ENCODE data around the gene TIAM2.
"Not testable (repeated sequence)": the region's sequence is repeated elsewhere in the genome, so short reads cannot be mapped to it uniquely, and the experiment has no call there.

TIAM2 gene

DNA sequence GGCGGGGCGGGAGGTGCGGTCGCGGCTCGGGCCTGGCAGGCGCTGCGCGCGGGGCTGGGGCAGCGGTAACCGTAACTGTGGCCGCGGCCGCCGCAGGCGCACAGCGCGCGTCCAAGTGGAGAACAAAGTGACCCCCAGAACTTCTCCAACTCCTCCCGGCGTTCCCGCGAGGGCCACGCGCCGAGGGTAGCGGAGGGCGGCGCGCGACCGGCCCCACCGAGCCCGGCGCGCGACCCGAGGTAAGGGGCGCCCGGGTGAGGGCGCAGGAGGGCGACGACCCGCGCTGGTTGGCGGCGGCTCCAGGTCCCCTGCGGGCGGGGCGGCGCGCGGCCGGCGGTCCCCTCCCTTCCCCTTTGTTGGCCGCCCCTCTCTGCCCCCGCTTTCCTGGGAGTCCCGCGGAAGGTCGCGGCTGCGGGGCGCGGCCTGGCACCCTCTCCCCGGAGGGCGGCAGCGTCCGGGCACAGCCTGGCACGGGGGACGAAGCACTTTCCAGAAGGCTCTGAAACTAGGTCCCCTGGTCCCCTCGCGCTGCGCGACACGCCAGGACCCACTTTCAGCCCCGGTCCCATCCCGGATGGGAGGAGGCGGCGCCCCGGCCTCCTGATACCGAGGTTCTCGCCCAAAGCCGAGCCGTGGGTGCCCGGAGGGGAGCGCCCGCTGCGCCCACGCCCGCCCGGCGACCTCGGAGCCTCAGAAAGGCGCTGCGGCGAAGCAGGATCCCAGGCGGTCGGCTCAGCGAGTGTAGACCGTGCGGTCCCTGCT is at the start of gene TIAM2:
Gene TIAM2 (plus strand): TSS at position 62 of the 762 bp plus-strand sequence. CDS start 133,909 bp downstream, outside the sequence.
- peak in 1 of 2 donors; percentile 19 for DNase-seq (ENCODE audit: low read depth in 2 of 2)

DNA sequence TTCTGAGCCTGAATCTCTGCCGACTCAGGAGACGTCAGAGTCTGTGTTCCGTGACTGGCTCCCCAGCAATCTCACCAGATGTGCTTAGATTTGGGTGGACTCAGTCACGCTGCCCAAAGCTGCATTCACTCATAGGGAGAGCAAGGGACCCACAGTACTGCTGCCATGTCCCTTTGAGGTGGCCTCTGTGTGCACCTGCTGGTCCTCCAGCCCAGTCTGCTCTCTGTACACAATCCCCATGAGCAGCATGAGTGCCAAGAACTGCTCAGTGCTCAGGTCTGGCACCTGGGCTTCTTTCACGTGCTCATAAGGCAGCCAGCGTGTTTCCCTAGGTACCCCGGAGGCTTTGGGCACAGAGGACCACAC is 44.2 kb upstream of the TIAM2 start:
- no peak for DNase-seq (ENCODE audit: low read depth in 2 of 2)

DNA sequence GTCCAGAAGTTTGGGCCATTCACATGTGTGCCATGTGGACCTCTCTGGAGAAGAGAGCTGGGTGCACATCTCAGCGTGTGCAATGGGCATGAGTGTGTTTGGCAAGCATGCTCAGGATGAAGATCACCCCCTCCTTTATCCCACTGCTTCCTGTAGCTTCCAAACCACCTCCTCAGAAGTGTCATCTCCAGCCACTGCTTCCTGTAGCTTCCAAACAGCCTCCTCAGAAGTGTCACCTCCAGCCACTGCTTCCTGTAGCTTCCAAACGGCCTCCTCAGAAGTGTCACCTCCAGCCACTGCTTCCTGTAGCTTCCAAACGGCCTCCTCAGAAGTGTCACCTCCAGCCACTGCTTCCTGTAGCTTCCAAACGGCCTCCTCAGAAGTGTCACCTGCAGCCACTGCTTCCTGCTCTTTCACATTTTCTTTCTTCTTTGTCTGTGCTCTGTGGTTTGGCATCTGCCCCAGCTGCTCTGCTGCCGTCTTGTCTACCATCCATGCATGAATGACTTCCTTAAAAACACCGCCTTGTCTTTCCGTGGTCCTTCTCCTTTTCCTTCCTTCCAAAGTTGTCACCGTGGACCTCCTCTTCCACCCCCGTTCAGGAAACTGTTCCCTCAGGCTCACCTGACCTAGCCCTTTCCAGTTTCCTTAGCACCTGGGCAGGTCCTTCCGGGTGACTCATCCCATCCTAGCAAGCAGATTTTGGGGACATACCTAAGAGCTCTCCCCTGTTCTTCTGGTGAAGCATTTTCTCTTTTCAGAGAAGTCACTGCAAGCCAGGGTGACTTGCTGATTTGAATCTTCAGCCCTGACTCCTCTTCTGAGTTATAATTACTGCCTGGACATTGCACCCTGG is 43.5 kb upstream of the TIAM2 start:
- DNase-seq (ENCODE audit: low read depth in 2 of 2) = no peak

DNA sequence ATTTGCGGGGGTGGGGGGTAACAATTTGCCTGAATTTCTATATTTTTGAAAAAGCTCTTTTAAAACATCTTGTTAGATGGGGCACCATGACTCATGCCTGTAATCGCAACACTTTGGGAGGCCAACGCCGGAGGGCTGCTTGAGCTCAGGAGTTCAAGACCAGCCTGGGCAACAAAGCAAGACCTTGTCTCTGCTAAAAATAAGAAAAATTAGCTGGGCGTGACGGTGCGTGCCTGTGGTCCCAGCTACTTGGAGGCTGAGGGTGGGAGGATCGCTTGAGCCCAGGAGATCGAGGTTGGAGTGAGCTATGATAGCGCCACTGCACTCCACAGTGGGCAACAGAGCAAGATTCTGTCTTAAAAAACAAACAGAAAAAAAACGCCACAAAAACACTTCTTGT is 41.5 kb upstream of the TIAM2 start:
- DNase-seq (ENCODE audit: low read depth in 2 of 2) = no peak

DNA sequence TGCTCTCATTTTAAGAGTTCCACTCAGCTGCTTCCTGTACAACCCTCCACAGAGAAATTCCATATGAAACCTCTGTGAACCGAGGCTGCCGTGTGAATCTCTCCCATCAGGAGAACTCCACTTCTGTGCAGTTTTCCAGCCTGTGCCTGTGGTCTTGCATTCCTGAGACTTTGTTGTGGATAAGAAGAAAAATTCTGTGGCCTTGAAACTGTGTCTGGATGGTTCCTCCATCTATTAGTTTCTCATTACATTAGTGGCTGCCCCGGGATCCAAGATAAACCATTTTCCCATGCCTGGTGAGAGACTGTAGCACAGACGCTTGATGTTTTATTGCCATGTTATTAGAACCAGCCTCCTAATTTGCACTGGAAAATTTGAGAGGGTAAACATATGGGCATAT is 40.8 kb upstream of the TIAM2 start:
- no peak for DNase-seq (ENCODE audit: low read depth in 2 of 2)

DNA sequence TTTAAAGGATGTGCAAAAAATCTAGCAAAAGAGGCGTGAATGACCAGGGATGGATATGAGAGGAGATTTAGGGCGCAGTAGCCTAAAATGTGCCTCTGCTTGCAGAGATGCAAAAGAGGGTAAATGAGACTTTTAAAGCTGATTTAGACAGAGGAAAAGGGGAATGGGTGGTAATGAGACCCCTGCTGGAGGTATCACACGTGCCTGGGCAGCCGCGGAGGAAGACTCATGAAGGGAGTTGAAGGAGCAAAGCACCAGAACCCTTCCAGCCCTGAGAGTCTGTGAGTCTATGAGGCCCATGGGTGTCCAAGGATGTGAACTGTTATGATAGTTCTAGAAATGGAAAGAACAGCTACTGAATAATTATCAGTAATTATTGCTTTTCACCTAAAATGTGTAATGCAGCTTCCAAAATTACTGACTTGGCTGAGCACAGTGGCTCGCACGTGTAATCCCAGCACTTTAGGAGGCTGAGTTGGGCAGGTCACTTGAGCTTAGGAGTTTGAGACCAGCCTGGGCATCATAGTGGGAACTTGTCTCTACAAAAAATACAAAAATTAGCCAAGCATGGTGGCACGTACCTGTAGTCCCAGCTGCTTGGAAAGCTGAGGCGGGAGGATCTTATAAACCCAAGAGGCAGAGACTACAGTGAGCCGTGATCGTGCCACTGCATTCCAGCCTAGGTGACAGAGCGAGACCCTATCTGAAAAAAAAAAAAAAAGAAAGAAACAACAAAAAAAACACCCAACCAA is 38.2 kb upstream of the TIAM2 start:
- DNase-seq (ENCODE audit: low read depth in 2 of 2) = no peak

DNA sequence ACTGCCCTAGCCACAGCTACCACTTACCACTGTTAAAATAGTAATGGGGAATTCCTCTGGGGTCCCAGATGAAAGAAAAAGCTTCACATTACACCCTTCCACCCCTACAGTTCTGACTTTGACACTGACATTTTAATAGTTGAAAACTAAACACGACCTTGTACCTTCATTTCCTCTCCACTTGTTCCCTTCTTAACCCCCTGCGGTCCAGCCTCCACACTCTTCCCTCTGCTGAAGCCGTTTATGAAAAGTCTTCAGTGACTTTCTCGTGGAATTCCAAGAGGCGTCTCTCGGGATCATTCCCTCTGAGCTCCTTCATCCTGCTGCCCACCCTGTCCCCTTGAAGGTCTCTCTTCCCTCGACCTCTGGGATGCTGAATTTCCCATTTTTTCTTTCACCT is 36.6 kb upstream of the TIAM2 start:
- no peak for DNase-seq (ENCODE audit: low read depth in 2 of 2)

DNA sequence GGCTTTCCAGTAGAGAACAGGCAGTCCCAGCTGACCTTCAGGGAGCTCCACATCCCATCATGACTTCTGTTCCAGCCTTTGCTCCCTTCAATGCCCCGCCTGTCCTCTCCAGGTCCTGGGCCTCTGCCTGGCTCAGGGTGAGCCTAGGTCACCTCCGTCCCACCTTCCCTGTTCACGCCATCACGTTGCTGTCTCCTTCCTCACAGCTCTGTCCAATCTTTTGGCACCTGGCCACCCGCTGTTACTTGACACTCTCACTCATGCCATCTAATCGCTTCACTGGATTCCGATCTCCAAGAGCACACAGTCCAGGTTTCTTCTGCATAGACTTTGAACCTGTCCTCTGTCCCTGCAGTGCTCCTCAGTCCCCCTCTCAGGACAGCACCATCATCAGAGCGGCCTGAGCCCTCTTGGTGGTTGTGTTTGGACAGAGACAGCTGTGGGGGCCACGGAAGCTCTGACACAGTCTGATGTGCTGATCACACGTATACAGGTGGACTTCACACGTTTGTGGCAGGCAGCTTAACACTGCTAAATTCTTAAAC is 34.7 kb upstream of the TIAM2 start:
- no peak for DNase-seq (ENCODE audit: low read depth in 2 of 2)

DNA sequence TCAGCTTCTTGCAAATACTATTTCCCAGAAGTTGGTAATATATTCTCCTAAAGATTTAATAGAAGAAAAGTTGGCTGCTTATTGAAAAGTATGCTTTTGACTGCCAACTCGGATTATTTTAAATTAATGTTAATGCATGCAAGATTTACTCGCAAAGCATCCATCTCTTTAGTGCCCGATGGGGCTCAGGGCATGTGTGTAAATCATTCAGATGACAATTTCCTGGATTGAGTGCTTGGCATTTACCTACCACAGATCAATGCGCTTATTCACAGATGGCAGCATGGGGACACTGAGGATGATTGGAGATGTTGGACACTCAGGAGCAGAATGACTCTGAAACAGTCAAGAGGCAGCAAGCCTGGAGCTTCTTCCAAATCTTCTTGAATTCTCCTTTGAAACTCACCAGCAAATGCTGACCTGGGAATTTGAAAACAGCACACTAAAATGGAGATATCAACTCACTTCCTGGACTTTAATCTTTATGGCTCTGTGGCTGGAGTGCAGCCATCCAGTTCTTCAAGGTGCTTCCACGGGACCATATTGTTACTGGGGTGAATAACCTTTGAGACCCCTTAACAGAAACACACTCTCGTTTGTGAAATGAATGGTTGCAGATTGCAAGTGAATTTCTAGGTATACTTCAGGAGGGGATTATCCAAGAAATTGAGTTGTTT is 34.1 kb upstream of the TIAM2 start:
- DNase-seq (ENCODE audit: low read depth in 2 of 2) = no peak

DNA sequence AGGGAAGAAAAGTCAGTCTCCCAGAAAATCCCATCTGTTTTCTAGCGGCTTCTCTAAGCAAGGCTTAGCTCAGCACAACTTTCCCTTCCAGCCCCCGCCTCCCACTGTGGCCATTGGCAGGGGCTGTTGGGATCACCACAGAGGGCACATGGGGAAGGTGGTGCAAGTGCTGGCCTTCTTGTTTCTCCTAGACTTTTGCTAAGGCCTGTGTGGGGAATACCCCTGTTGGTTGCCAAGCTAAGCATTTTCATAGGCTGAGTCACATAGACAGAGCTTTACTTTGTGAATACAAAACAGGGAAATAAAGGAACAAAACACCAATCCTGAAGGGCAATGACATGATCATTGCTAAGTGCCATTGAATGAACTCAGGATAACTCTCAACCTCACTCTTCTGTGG is 32.4 kb upstream of the TIAM2 start:
- no peak for DNase-seq (ENCODE audit: low read depth in 2 of 2)

DNA sequence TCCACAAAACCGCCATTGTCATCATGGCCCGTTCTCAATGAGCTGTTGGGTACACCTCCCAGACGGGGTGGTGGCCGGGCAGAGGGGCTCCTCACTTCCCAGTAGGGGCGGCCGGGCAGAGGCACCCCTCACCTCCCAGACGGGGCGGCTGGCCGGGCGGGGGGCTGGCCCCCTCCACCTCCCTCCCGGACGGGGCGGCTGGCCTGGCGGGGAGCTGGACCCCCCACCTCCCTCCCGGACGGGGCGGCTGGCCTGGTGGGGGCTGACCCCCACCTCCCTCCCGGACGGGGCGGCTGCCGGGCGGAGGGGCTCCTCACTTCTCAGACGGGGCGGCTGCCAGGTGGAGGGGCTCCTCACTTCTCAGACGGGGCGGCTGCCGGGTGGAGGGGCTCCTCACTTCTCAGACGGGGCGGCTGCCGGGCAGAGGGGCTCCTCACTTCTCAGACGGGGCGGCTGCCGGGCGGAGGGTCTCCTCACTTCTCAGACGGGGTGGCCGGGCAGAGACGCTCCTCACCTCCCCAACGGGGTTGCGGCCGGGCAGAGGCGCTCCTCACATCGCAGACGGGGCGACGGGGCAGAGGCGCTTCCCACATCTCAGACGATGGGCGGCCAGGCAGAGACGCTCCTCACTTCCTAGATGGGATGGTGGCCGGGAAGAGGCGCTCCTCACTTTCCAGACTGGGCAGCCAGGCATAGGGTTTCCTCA is 28.9 kb upstream of the TIAM2 start:
- not testable (repeated sequence) for DNase-seq (ENCODE audit: low read depth in 2 of 2)

DNA sequence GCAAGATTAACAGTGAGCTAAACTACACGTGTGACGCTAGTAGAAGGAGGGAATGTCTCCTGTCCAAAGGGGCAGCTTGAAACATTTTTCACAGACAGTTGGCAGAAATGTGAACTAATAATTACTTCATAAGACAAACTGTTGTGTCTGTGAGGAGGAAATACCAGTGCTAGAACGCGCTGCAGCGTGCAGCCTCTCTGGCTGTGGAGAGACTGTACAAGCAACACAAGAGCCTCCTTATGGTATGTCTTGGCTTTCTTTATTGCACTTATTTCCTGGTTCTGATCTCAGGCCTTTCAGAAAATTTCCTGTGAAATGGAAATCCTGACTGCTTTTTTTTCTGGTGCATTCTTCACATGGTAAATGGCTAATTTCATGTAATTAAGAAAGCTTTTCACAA is 25.3 kb upstream of the TIAM2 start:
- no peak for DNase-seq (ENCODE audit: low read depth in 2 of 2)

DNA sequence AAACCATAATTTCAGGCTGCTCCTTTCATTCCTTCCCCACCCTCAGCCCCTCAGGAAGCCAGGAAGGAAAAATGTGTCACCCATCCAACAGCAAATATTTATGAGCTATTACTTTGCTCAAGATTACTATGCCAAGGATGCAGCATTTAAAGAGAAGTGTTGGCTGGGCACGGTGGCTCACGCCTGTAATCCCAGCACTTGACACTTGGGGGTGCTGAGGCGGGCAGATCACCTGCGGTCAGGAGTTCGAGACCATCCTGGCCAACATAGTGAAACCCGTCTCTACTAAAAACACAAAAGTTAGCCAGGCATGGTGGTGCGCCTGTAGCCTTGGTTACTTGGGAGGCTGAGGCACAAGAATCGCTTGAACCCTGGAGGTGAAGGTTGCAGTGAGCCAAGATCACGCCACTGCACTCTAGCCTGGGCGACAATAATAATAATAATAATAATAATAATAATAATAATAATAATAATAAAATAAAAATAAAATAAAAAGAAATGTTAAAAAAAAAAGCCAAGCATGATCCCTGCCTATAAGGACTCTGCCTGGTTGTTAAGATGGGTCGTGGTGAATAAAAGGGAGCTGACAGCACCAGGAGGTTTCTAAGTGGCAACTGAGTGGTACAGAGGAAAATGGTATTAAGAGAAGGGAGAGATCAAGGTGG is 20.5 kb upstream of the TIAM2 start:
- no peak for DNase-seq (ENCODE audit: low read depth in 2 of 2)

DNA sequence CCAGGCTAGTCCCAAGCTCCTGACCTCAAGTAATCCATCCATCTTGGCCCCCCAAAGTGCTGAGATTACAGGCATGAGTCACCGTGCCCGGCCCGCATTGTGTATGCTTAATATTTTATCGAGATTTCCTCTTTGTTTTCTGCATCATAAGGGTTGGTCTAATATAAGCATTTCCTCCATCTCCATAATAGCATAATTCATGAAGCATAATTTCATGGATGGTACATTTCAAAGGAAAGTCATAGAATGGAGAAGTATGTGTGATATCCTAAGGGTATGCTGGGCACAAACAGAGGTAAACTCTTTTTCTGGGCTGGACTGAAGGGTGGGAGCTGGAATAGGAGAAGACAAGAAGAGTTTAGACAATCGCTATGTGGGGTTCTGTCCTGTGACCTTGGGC is 17.5 kb upstream of the TIAM2 start:
- no peak for DNase-seq (ENCODE audit: low read depth in 2 of 2)

DNA sequence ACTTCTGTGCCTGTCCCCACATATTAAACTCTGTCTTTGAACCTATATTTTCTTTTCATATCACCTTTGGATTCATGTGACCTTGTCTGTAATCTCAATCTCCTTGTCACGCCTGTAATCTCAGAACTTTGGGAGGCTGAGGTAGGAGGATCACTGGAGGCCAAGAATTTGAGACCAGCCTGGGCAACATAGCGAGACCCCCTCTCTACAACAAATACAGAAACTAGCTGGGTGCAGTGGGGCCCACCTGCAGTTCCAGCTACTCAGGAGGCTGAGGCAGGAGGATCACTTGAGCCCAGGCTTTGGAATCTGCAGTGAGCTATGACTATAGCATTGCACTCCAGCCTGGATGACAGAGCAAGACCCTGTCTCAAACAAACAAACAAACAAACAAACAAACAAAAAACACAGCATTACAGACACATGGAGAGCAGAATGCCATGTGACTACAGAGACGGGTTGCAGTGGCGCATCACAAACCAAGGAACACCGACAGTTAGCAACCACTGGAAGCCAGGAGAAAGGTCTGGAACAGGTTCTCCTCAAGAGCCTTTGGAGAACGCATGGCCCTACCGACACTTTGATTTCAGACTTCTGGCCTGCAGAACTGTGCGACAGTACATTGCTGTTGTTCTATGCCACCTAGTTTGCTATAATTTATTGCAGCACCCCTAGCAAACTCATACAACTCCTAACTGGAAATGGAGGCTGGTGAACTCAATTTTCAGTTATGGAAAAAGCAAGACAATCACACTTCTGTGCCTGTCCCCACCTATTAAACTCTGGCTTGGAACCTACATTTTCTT is 14.6 kb upstream of the TIAM2 start:
- DNase-seq (ENCODE audit: low read depth in 2 of 2) = no peak

DNA sequence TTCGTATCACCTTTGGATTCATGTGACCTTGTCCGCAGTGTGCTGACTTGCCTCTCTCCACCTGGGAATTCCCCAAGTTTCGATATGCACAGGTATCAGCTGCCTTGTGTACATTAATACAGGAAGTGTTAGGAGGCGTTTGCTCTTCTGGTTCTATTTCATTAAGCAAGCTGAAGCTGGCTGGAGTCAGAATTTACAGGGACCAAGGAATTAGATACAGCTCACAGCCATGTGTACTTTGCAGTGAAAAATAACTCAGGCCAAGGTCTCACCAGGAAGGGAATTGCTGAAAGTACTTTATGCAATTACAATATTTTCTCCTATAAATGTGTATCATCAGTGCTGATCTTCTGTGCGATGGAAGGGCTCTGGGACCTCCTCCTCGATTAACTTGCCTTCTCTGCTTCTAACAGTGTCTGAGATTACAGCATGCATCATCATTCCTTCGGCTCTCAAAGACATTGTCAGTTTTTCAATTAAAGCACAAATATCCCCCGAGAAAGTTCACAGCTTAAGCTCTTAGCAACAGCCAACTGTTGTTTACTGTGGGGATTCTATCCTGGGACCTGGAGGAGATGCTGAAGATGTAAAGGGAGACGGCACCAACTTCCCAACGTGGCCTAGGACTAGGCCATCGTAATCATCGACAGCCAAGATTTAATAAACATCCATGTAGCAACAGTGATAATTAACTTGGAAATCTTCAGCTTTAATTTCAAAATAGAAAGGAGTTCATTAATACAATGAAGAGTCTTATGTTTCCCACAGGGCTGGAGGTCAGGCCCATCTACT is 13.8 kb upstream of the TIAM2 start:
- DNase-seq (ENCODE audit: low read depth in 2 of 2) = no peak

DNA sequence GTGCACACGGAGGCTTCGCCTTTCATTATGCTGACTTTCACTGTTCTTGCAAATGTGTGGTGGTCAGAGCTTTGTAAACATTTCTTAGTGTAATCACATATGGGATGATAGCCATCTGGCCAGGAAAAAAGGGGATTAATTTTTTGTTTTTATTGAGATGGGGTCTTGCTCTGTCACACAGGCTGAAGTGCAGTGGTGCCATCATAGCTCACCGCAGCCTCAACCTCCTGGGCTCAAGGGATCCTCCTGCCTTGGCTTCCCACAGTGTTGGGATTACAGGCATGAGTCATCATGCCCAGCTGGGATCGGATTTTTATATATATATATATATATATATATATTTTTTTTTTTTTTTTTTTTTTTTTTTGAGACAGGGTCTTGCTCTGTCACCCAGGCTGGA is 11.0 kb upstream of the TIAM2 start:
- no peak for DNase-seq (ENCODE audit: low read depth in 2 of 2)

DNA sequence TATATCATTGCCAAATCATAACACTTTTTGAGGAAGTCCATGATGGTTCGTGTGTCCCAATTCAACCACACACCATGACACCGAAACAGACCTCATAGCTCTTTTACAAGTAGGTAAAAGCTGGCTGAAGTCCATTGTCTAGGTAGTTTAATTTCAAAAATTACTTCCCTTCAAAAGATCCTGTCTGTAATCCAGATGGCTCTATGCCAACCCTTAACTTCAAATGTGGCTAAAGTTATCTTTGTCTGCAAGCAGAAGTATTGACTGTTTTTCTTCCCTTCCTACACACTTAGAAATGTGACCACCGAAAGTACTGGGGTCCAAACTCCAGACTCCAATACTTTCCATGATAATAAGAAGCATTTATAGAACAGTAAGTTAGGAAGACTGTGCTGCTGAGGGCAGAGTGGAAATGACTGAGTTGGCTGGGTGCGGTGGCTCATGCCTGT is 8.3 kb upstream of the TIAM2 start:
- DNase-seq (ENCODE audit: low read depth in 2 of 2) = no peak

DNA sequence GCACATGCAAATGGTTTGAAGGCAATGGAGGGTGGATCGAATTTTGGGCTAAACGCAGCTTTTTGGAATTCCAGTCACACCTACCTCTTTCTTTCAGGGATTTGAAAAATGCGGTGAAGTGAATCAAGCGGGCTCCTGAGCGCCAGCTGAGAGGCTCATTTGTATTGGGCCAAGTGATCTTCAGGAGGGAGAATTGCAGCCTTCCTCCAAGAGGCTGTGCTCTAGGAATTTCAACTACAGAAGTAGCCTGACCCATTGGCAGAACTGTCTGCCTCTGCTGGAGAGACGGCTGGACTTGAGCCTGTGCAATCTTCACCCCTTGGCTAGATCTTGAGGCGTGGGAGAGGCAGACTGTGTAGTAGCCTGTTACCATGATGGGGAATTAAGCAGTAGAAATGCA is 5.7 kb upstream of the TIAM2 start:
- no peak for DNase-seq (ENCODE audit: low read depth in 2 of 2)
